ENCODE results near the gene GDI2.

GRCh38 chr10:5723692-5724091 is 89.5 kb downstream of the GDI2 start:
- no peak for TF ChIP-seq CTCF (IDR thresholded peaks at IDR 0.05)
- TF ChIP-seq EP300 (IDR thresholded peaks at IDR 0.05), result no peak
- TF ChIP-seq POLR2A (IDR thresholded peaks at IDR 0.05), result no peak

Data from upper lobe of left lung (tissue), 4 donors.